Measurements from ENCODE around the gene KCNT2.

KCNT2 gene

DNA sequence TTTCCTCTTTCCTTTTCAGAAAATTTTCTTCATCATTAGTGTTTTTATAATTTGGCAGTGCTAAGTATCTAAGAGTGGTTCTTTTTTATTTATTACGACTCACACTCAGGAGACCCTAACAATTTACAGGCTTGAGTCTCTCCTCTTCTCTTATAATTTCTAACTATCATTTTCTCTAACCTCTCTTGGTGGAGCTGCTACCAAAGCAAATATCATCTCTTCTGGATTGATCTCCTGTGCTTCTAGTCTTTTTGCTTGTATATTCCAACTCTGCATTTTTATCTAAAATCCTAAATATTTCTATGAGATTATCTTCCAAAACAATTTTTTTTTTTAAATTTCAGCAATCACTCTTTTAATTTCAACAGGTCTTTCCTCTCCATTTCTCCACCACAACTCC is 250.3 kb downstream of the KCNT2 start:
- H4K8ac ChIP-seq (ENCODE audit: low read length): no peak overlapping the region
- H2AFZ ChIP-seq (ENCODE audit: low read depth, low read length): no peak overlapping the region
- H3K36me3 ChIP-seq (ENCODE audit: control insufficient read depth in 1 of 2, insufficient read depth in 2 of 2, low read depth in 1 of 2, low read length in 2 of 2): no peaks in the 10 kb centered on the region
- no peak overlapping the region for H3K23ac ChIP-seq (ENCODE audit: low read length in 2 of 2)
- WGBS: 100% methylated on average over 1 of the region's 1 CpG
- H3K27ac ChIP-seq (ENCODE audit: low read length, poor library complexity, severe bottlenecking): no peak overlapping the region
- no peak overlapping the region for H3K14ac ChIP-seq (ENCODE audit: low read length in 2 of 2)
- no peaks in the 10 kb centered on the region for H3K9me3 ChIP-seq (ENCODE audit: control insufficient read depth, low read length)
- no peak overlapping the region for H3K18ac ChIP-seq (ENCODE audit: low read depth in 1 of 2, low read length in 2 of 2)
- no peak overlapping the region for H2AK5ac ChIP-seq (ENCODE audit: low read length, severe bottlenecking)
- H3K79me1 ChIP-seq (replicated peaks; ENCODE audit: low read length, poor library complexity, severe bottlenecking): no peaks in the 10 kb centered on the region
- no peak overlapping the region for H2BK12ac ChIP-seq (ENCODE audit: low read length in 2 of 2)
- H3K4me3 ChIP-seq (ENCODE audit: insufficient read depth in 1 of 2, low read depth in 1 of 2, low read length in 2 of 2): no peak overlapping the region
- no peak overlapping the region for H2BK120ac ChIP-seq (ENCODE audit: low read depth, low read length)
- no peaks in the 10 kb centered on the region for H3K4me1 ChIP-seq (ENCODE audit: control insufficient read depth, insufficient read depth, low read depth, low read length)
- no peak overlapping the region for H2BK5ac ChIP-seq (ENCODE audit: low read depth, low read length, poor library complexity, severe bottlenecking)
- no peak overlapping the region for H3K4ac ChIP-seq (ENCODE audit: low read depth in 1 of 2, low read length in 2 of 2)
- H3K4me2 ChIP-seq (ENCODE audit: low read length, poor library complexity, severe bottlenecking): no peak overlapping the region
- H2BK15ac ChIP-seq (ENCODE audit: low read depth, poor library complexity, severe bottlenecking): no peak overlapping the region
- no peak overlapping the region for H3K9ac ChIP-seq (ENCODE audit: low read length)
- H4K91ac ChIP-seq (ENCODE audit: low read length): no peak overlapping the region
- DNase-seq: no peak
- H3K27me3 ChIP-seq (ENCODE audit: control insufficient read depth in 1 of 2, insufficient read depth in 1 of 2, low read length in 2 of 2): no peaks in the 10 kb centered on the region

DNA sequence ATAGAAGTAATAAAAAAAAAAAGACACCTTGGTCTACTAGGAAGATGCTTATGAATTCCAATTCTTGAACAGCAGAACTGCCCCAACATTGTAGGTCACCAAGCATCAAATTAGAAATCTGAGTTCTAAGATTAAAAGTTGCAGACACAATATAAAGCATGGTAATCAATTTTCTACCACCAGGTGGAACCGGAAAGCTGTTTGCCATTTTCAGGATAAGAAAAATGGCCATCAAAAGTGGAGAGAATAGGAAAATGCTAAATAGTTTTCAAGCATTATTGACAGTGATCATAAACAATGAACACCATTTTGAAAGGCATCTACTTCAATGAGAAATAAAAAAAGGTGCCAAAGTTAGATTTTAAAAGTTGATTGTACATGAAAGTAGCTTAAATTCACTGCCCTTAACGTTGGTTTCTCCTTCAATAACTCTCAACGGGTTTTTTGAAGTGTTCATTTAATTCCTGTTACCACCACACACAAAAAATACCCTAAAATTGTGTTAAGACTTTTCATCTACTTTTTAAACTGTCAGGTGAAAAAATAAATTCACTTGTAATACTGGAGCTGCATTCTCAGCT is 252.9 kb downstream of the KCNT2 start:
- H2BK5ac ChIP-seq (ENCODE audit: low read depth, low read length, poor library complexity, severe bottlenecking): no peak overlapping the region
- H3K23ac ChIP-seq (ENCODE audit: low read length in 2 of 2): no peak overlapping the region
- no peak overlapping the region for H3K4ac ChIP-seq (ENCODE audit: low read depth in 1 of 2, low read length in 2 of 2)
- no peak overlapping the region for H2BK120ac ChIP-seq (ENCODE audit: low read depth, low read length)
- H3K27me3 ChIP-seq (ENCODE audit: control insufficient read depth in 1 of 2, insufficient read depth in 1 of 2, low read length in 2 of 2): no peaks in the 10 kb centered on the region
- H3K4me1 ChIP-seq (ENCODE audit: control insufficient read depth, insufficient read depth, low read depth, low read length): no peaks in the 10 kb centered on the region
- no peaks in the 10 kb centered on the region for H3K36me3 ChIP-seq (ENCODE audit: control insufficient read depth in 1 of 2, insufficient read depth in 2 of 2, low read depth in 1 of 2, low read length in 2 of 2)
- H3K9me3 ChIP-seq (ENCODE audit: control insufficient read depth, low read length): no peaks in the 10 kb centered on the region
- DNase-seq: peak; percentile 47
- WGBS: no CpG with 5 or more reads among the region's 3 CpGs
- H4K91ac ChIP-seq (ENCODE audit: low read length): no peak overlapping the region
- no peak overlapping the region for H3K9ac ChIP-seq (ENCODE audit: low read length)
- no peak overlapping the region for H2AK5ac ChIP-seq (ENCODE audit: low read length, severe bottlenecking)
- H4K8ac ChIP-seq (ENCODE audit: low read length): no peak overlapping the region
- no peak overlapping the region for H2BK12ac ChIP-seq (ENCODE audit: low read length in 2 of 2)
- H3K27ac ChIP-seq (ENCODE audit: low read length, poor library complexity, severe bottlenecking): no peak overlapping the region
- H2BK15ac ChIP-seq (ENCODE audit: low read depth, poor library complexity, severe bottlenecking): no peak overlapping the region
- no peaks in the 10 kb centered on the region for H3K79me1 ChIP-seq (replicated peaks; ENCODE audit: low read length, poor library complexity, severe bottlenecking)
- no peak overlapping the region for H3K4me2 ChIP-seq (ENCODE audit: low read length, poor library complexity, severe bottlenecking)
- no peak overlapping the region for H3K14ac ChIP-seq (ENCODE audit: low read length in 2 of 2)
- H3K4me3 ChIP-seq (ENCODE audit: insufficient read depth in 1 of 2, low read depth in 1 of 2, low read length in 2 of 2): no peak overlapping the region
- H3K18ac ChIP-seq (ENCODE audit: low read depth in 1 of 2, low read length in 2 of 2): no peak overlapping the region
- H2AFZ ChIP-seq (ENCODE audit: low read depth, low read length): no peak overlapping the region

DNA sequence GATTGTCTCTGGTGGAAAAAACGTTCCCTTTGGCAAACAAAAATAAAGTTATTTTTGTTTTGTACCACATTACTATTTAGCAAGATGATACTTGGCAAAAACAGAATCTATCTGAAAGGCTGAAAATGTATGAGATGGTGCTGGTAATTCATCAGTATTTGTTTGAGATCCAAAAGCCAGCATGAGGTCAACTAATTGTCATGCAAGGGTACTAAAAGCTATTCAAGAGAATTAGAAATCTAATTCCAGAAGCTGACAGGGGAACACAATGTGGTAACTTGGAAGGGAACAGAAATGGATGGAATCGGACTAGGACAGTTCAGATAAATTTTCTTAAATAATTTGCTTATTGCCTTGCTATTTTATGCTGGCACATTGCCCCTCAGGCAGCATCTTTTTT is 263.8 kb downstream of the KCNT2 start:
- Histone ChIP-seq H2BK15ac (ENCODE audit: low read depth, poor library complexity, severe bottlenecking) (no peak overlapping the region), H2AK5ac (ENCODE audit: low read length, severe bottlenecking) (no peak overlapping the region), H2AFZ (ENCODE audit: low read depth, low read length) (no peak overlapping the region), H3K79me1 (replicated peaks; ENCODE audit: low read length, poor library complexity, severe bottlenecking) (no peaks in the 10 kb centered on the region), H3K36me3 (ENCODE audit: control insufficient read depth in 1 of 2, insufficient read depth in 2 of 2, low read depth in 1 of 2, low read length in 2 of 2) (no peaks in the 10 kb centered on the region), H3K9me3 (ENCODE audit: control insufficient read depth, low read length) (no peaks in the 10 kb centered on the region), H3K14ac (ENCODE audit: low read length in 2 of 2) (no peak overlapping the region), H4K8ac (ENCODE audit: low read length) (no peak overlapping the region), H3K4me2 (ENCODE audit: low read length, poor library complexity, severe bottlenecking) (no peak overlapping the region), H3K27me3 (ENCODE audit: control insufficient read depth in 1 of 2, insufficient read depth in 1 of 2, low read length in 2 of 2) (no peaks in the 10 kb centered on the region), H2BK120ac (ENCODE audit: low read depth, low read length) (no peak overlapping the region), H3K23ac (ENCODE audit: low read length in 2 of 2) (no peak overlapping the region), H3K4ac (ENCODE audit: low read depth in 1 of 2, low read length in 2 of 2) (no peak overlapping the region), H3K4me3 (ENCODE audit: insufficient read depth in 1 of 2, low read depth in 1 of 2, low read length in 2 of 2) (no peak overlapping the region), H3K27ac (ENCODE audit: low read length, poor library complexity, severe bottlenecking) (no peak overlapping the region), H3K9ac (ENCODE audit: low read length) (no peak overlapping the region), H3K4me1 (ENCODE audit: control insufficient read depth, insufficient read depth, low read depth, low read length) (no peaks in the 10 kb centered on the region), H3K18ac (ENCODE audit: low read depth in 1 of 2, low read length in 2 of 2) (no peak overlapping the region), H2BK5ac (ENCODE audit: low read depth, low read length, poor library complexity, severe bottlenecking) (no peak overlapping the region), H2BK12ac (ENCODE audit: low read length in 2 of 2) (no peak overlapping the region), H4K91ac (ENCODE audit: low read length) (no peak overlapping the region)
- 83% methylated on average over 1 of the region's 2 CpGs for WGBS
- DNase-seq: no peak

DNA sequence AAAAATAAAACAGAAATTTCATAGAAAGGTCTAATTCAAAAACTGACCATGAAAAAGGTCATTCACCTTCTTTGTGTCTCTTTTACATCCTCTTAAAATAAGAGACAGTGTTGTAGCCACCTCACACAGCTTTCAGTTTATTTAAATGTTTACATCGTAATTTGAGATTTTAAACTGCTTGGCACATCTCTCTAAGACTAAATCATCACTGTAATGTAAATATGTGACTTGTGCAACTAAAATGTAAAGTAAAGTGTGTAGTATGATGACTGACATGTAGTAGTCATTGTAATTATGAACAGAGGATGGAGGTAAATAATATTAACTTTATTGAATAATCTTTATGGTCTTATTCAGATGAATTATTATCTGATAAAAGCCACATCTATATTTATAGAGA is 283.9 kb downstream of the KCNT2 start:
- Histone ChIP-seq H3K4ac (ENCODE audit: low read depth in 1 of 2, low read length in 2 of 2) (no peak overlapping the region), H3K4me2 (ENCODE audit: low read length, poor library complexity, severe bottlenecking) (no peak overlapping the region), H3K27me3 (ENCODE audit: control insufficient read depth in 1 of 2, insufficient read depth in 1 of 2, low read length in 2 of 2) (no peaks in the 10 kb centered on the region), H4K91ac (ENCODE audit: low read length) (no peak overlapping the region), H3K14ac (ENCODE audit: low read length in 2 of 2) (no peak overlapping the region), H2BK15ac (ENCODE audit: low read depth, poor library complexity, severe bottlenecking) (no peak overlapping the region), H4K8ac (ENCODE audit: low read length) (no peak overlapping the region), H3K4me1 (ENCODE audit: control insufficient read depth, insufficient read depth, low read depth, low read length) (no peaks in the 10 kb centered on the region), H3K18ac (ENCODE audit: low read depth in 1 of 2, low read length in 2 of 2) (no peak overlapping the region), H3K79me1 (replicated peaks; ENCODE audit: low read length, poor library complexity, severe bottlenecking) (no peaks in the 10 kb centered on the region), H2BK5ac (ENCODE audit: low read depth, low read length, poor library complexity, severe bottlenecking) (no peak overlapping the region), H3K9ac (ENCODE audit: low read length) (no peak overlapping the region), H3K4me3 (ENCODE audit: insufficient read depth in 1 of 2, low read depth in 1 of 2, low read length in 2 of 2) (no peak overlapping the region), H2BK120ac (ENCODE audit: low read depth, low read length) (no peak overlapping the region), H2AK5ac (ENCODE audit: low read length, severe bottlenecking) (no peak overlapping the region), H3K9me3 (ENCODE audit: control insufficient read depth, low read length) (no peaks in the 10 kb centered on the region), H3K23ac (ENCODE audit: low read length in 2 of 2) (no peak overlapping the region), H3K36me3 (ENCODE audit: control insufficient read depth in 1 of 2, insufficient read depth in 2 of 2, low read depth in 1 of 2, low read length in 2 of 2) (no peaks in the 10 kb centered on the region), H2AFZ (ENCODE audit: low read depth, low read length) (no peak overlapping the region), H3K27ac (ENCODE audit: low read length, poor library complexity, severe bottlenecking) (no peak overlapping the region), H2BK12ac (ENCODE audit: low read length in 2 of 2) (no peak overlapping the region)
- no CpG with 5 or more reads among the region's 1 CpG for WGBS
- DNase-seq: no peak

All from mesenchymal stem cell (in vitro differentiated cells and primary cell).